ENCODE data around the gene KCNJ2. TPM values are rescaled to one million over a fixed set of nuclear protein-coding genes. Genes with fewer than 3 reads are reported as not detected.

KCNJ2 gene
- total RNA-seq, 2 donors from 2014 or later: 0.33 to 0.78 TPM

DNA sequence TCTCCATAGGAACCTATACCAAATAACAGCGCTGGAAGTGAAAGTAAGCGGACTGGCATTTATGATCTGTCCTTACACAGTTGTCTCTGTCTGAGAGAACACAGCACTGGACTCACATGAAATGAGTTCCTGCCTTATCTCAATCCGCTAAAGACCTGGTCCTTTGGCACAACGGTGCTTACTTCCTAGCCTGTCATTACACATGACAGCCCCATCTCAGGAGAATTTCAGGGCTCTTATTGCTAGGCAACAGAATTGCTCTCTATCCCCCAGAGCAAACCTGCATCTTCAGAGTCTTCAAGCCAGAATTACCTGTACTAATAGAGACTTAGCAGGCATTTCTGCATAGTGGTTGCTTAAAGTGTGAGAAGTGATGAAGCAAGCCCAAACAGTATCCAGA, 4.3 kb downstream of the KCNJ2 start:
- H3K9me3 ChIP-seq: no peaks in the 10 kb centered on the region
- DNase-seq (no peak), ATAC-seq (no peak)
- H3K4me1 ChIP-seq: peaks cover 8% of the 10 kb centered on the region
- H3K27me3 ChIP-seq: peaks cover 0 to 10% of the 10 kb centered on the region in 2 donors
- no peaks in the 10 kb centered on the region for H3K36me3 ChIP-seq (replicated peaks in 1 of 2; ENCODE audit: insufficient read depth in 1 of 2, low read depth in 2 of 2)
- no peak overlapping the region for H3K27ac ChIP-seq
- 61 to 63% methylated on average over 4 of the region's 4 CpGs for WGBS, 2 donors
- no peak for TF ChIP-seq POLR2A (IDR thresholded peaks at IDR 0.05)
- TF ChIP-seq, protein P1, sequence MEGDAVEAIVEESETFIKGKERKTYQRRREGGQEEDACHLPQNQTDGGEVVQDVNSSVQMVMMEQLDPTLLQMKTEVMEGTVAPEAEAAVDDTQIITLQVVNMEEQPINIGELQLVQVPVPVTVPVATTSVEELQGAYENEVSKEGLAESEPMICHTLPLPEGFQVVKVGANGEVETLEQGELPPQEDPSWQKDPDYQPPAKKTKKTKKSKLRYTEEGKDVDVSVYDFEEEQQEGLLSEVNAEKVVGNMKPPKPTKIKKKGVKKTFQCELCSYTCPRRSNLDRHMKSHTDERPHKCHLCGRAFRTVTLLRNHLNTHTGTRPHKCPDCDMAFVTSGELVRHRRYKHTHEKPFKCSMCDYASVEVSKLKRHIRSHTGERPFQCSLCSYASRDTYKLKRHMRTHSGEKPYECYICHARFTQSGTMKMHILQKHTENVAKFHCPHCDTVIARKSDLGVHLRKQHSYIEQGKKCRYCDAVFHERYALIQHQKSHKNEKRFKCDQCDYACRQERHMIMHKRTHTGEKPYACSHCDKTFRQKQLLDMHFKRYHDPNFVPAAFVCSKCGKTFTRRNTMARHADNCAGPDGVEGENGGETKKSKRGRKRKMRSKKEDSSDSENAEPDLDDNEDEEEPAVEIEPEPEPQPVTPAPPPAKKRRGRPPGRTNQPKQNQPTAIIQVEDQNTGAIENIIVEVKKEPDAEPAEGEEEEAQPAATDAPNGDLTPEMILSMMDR (IDR thresholded peaks at IDR 0.05): no peak
- no peak overlapping the region for H3K4me3 ChIP-seq
- intact Hi-C loops (cut with DNase I): no loop called here

DNA sequence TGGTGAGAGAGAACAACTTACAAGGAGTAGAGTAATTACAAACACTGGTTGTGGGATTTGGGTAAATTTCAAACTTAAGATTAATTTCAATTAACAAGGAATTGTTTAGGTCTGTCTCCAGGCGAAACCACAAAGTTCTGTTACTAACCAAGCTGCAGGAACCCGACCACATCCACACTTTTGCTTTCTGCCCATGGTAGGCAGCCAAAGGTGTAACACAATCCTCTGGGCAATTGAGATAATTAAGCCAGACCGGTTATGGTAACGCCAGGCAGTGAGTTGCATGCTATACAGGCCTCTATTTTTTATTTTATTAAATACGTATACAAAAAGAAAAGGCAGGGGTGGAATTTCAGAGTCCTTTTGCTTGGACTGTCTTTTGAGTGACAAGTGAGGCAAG, 12.0 kb downstream of the KCNJ2 start:
- Histone ChIP-seq H3K27me3 (no peaks in the 10 kb centered on the region), H3K4me1 (no peaks in the 10 kb centered on the region), H3K36me3 (replicated peaks in 1 of 2; ENCODE audit: insufficient read depth in 1 of 2, low read depth in 2 of 2) (no peaks in the 10 kb centered on the region), H3K4me3 (no peak overlapping the region), H3K27ac (no peak overlapping the region), H3K9me3 (no peaks in the 10 kb centered on the region)
- intact Hi-C loops (cut with DNase I): no loop called here
- no peak for DNase-seq
- no peak for ATAC-seq
- WGBS, 2 donors: 81 to 87% methylated on average over 5 of the region's 5 CpGs
- TF ChIP-seq, protein P1 (IDR thresholded peaks at IDR 0.05): no peak
- TF ChIP-seq POLR2A (IDR thresholded peaks at IDR 0.05): no peak

DNA sequence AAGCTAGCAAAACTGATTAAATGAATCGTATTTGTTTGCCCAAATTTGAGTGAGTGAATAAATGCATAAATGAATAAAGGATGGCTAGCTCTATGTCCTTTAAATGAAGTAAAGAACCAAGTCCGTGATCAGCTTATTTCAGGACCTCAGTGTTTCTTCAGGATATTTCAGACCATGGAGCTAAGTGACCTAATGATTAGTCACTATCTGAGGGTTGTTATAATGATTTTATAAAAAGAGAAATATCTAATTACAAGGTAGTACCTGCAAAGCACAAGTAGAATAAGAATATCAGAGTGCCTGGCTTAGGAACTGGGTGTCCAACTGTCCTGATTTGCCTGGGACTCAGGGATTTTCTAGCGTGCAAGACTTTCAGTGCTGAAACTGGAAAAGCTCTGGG, 12.5 kb downstream of the KCNJ2 start:
- Histone ChIP-seq H3K9me3 (no peaks in the 10 kb centered on the region), H3K27ac (no peak overlapping the region), H3K4me1 (no peaks in the 10 kb centered on the region), H3K36me3 (replicated peaks in 1 of 2; ENCODE audit: insufficient read depth in 1 of 2, low read depth in 2 of 2) (no peaks in the 10 kb centered on the region), H3K27me3 (no peaks in the 10 kb centered on the region), H3K4me3 (no peak overlapping the region)
- no peak for TF ChIP-seq POLR2A (IDR thresholded peaks at IDR 0.05)
- TF ChIP-seq, protein P1 (IDR thresholded peaks at IDR 0.05): no peak
- intact Hi-C loops (cut with DNase I): no loop called here
- ATAC-seq (no peak), DNase-seq (no peak)
- WGBS, 2 donors: 76 to 82% methylated on average over 3 of the region's 3 CpGs

DNA sequence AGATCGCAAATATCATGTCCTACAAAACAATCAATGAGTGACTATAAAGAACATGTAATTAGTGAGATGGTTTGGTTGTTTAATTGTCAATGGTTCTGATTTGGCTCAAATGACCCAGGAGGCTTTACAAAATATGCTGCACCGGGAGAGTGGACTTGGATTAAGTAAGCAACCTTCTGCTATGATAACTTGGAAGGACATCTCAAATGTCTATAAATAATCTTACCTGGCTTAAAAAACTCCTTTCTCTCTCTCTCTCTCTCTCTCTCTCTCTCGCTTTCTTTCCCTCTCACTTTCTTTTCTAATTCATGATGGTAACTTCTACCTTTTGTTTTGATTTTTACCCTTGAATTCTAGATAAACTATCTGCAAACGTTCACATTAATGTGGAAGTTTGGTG, 14.2 kb downstream of the KCNJ2 start:
- TF ChIP-seq POLR2A (IDR thresholded peaks at IDR 0.05): no peak
- TF ChIP-seq, protein P1 (IDR thresholded peaks at IDR 0.05): no peak
- ATAC-seq: no peak
- Histone ChIP-seq H3K36me3 (replicated peaks in 1 of 2; ENCODE audit: insufficient read depth in 1 of 2, low read depth in 2 of 2) (no peaks in the 10 kb centered on the region), H3K9me3 (no peaks in the 10 kb centered on the region), H3K27ac (no peak overlapping the region), H3K4me3 (no peak overlapping the region), H3K27me3 (no peaks in the 10 kb centered on the region), H3K4me1 (no peaks in the 10 kb centered on the region)
- DNase-seq: no peak
- WGBS, 2 donors: 68 to 72% methylated on average over 4 of the region's 4 CpGs
- intact Hi-C loops (cut with DNase I): no loop called here

DNA sequence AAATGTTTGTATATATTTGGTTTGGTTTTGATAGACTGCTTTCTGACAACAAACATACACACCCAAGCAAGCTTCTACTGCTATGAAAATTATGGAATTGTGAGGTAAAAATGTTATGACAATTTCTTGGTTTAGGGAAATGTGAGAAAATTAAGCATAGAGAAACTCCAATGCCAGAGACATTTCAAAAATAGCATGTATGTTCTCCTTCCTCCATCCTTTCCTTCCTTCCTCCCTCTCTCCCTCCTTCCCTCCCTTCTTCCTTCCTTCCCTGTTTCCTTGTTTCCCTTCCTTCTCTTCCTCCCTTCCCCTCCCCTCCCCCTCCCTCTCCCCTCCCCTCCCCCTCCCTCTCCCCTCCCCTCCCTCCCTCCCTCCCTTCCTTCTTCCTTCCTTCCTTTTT, 14.9 kb downstream of the KCNJ2 start:
- ATAC-seq: no peak
- H3K27ac ChIP-seq: no peak overlapping the region
- intact Hi-C loops (cut with DNase I): no loop called here

More for the DNA sequence above, 14.9 kb downstream of the KCNJ2 start:
- TF ChIP-seq POLR2A (IDR thresholded peaks at IDR 0.05): no peak
- TF ChIP-seq, protein P1 (IDR thresholded peaks at IDR 0.05): no peak
- no peaks in the 10 kb centered on the region for H3K4me1 ChIP-seq
- no peaks in the 10 kb centered on the region for H3K27me3 ChIP-seq
- H3K36me3 ChIP-seq (replicated peaks in 1 of 2; ENCODE audit: insufficient read depth in 1 of 2, low read depth in 2 of 2): no peaks in the 10 kb centered on the region
- no peak overlapping the region for H3K4me3 ChIP-seq
- H3K9me3 ChIP-seq: no peaks in the 10 kb centered on the region
- DNase-seq: no peak

Measured in body of pancreas (tissue), 4 donors.